HG03442 (cell line): ENCODE measurements around the gene SUPT4H1.
"Not testable (repeated sequence)": the region's sequence is repeated elsewhere in the genome, so short reads cannot be mapped to it uniquely, and the experiment has no call there.

Source experiments
- ATAC-seq: cut with Tn5 transposase; IDR thresholded peaks from one replicate; pipeline ENCODE4 v1.9.1; 2021; ENCODE audit warnings: mild to moderate bottlenecking, moderate library complexity; ENCODE audit not compliant: unreplicated experiment

The SUPT4H1 gene

DNA sequence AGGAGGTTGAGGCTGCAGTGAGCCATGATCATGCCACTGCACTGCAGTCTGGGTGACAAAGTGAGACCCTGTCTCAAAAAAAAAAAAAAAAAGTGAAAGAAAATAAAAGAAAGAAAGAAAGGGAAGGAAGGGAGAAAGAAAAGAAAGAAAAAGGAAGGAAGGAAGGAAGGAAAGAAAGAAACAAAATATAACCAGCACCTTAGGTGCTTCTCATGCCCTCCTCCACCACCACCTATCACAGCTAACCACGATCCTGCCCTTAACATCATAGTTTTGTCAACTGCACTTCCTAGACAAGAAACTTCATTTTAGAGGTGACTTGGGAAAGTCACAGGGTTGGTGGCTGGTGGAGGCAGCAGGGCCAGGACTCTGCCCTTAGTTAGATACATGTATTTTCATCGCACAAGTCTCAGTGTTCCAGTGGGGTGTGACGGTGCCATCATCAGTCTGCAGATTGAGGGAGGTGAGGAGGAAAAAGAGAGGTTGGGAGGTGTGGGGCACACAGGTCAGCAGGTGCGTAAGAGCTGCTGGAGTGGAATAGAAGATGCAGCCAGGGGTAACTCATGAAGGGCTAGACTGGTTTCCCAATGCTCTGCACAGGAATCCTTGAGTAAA is 10.0 kb downstream of the SUPT4H1 start:
- ATAC-seq, result no peak

DNA sequence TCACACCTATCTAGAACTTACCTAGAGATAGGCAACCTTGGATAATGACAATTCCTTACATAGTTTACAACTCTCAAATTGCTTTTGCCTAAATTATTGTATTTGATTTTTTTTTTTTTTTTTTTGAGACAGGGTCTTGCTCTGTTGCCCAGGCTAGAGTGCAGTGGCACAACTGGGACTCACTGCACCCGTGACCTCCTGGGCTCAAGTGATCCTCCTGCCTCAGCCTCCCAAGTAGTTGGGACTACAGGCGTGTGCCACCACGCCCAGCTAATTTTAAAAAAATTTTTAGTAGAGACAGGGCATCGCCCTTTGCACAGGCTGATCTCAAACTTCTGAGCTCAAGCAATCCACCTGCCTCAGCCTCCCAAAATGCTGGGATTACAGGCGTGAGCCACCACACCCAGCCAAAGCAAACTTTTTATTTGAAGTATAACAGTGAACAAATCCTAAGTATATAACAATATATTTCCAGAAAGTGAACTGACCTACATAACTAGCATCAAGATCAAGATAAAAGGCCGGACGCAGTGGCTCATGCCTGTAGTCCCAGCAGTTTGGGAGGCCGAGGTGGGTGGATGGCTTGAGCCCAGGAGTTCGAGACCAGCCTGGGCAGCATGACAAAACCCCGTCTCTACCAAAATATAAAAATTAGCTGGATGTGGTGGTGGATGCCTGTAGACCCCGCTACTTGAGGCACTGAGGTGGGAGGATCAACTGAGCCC is 10.7 kb downstream of the SUPT4H1 start:
- not testable (repeated sequence) for ATAC-seq

DNA sequence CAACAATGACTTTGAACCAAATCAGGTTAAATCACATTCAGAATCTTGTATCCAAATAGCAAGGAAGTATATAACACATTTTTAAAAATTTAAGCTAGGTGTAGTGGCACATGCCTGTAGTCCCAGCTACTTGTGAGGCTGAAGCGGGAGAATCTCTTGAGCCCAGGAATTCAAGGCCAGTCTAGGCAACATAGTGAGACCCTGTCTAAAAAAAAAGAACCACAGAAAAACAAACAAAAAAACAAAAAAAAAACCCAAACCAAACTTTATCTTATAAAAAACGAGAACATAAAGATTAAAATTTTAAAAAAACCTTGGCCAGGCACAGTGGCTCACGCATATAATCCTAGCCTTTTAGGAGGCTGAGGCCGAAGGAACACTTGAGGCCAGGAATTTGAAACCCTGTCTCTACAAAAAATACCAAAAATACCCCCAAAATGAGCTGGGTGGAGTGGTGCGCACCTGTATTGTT is 11.6 kb downstream of the SUPT4H1 start:
- ATAC-seq, result no peak

DNA sequence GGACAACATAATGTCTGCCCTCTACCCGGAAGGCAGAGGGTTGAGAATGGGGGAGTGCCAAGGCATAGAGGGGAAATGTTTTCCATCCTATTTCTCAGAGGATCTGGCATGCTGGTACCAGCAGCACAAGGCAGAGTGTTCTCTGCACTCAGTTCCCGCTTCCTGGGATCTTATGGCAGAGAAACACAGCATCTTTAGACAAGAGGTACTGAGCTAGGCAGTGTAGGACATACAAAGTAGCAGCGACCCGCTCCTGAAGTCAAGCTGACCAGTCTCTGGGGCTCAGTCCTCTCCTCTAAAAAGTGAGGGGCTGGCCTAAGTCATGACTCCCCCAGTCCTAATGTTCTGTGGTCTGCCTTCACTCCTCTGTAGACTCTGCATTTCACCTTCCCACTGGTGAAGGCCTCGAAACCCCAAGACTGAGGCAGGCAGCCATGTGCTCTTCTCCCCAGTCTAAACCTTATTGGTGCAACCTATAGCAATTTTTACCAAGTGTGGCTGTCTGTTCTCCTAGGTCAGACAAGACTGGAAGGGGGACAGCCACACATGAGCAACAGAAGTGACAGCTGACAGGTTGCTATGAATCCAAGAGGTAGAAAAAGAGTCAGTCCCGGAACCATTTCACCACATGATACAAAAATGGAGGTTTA is 12.1 kb downstream of the SUPT4H1 start:
- ATAC-seq, result no peak

DNA sequence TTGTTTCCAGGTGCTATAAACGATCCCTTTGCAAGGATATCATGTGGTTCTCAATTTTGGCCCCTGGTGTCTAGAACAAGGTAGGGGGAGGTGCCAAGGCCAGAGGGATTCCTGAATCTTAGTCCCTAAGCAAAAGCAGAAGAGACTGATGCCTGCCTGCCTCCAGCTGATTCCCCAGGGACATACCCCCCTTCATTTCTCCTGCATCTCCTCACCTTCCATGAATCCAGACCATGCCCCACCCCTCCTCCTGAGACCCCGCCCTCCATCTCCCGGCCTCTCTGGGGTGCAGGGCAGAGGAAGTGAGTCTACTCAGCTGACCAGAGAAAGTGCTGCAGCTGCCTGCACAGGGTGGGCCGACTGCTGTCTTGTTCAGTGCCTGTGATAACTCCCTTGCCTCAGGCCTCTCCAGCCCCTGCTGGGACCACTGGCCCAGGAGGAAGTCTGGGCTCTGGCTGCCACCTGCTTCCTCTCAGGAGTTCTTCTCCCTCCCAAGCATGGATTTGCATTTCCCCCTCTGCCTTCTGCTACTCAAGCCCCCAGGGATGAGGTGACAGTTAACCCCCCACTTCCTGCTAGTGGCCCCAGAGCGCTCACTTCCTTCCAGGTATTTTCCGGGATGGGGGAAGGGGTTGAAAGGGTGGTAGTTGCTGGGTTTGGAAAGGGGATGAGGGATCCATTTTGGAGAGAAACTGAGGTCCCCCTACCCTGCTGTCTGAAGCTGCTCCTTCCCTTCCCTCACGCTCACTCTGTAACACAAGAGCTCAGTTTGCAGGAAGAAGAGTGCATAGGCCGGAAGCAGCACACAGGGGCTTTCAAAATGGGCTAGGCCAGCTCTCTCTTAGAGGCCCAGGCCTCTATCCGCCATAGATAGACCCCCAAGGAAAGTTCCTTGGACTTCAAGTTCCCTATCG is 12.9 kb downstream of the SUPT4H1 start:
- ATAC-seq, result peak; percentile 21

DNA sequence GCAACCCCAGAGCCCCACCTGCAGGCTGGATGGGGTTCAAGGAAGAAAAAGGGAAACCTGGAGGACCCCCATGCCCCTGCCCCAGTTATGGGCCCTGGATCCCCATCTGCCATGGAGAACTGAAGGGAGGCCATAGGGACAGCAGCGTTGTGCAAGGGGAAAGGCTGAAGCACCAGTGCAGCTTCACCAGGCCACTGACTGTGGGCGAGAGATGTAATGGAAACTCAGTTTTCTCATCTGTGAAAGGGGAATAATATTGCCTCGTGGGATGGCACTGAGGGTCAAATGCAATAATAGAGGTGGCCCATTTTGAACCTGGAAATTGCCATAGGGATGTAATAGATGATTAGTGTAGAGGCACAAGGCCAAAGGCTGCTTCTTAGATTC is 13.6 kb downstream of the SUPT4H1 start:
- ATAC-seq, result no peak

DNA sequence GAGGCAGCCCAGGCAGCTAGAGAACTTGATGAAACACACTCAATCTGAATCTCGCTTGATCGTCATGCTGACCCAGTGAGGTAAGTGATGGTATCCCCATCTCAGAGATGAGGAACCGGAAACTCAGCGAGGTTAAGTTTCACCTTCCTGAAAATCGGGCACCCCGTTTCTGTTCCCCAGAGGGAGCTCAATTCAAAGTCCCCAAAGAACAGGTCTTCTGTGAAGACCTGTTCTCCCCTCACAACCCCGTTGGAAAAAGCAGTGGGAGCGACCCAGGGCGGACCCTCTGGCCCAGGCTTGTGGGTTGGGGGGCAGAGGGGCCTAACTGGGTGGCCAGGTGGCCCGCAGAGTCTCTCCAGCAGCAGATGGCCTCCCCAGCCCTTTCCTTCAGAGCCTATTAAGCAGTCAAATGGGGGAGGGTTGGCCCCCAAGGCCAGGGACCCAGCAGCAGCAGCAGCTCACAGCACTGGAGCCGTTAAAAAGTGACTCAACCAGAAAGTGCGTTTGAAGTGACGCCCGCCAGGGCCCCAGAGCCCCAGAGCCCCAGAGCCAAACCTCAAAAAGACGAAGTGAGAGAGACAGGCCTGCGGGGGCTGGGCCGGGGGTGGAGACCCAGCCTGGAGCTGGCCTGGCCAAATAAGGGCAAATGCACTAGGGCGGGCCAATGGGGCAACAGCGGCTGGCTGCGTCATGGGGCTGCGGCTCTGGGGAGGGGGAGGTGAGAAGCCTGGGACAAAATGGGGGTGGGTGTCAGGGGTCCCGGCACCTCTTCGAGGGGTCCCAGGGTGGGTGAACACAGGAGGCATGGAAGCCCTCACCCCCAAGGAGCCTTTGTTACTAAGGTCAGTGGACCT is 14.2 kb downstream of the SUPT4H1 start:
- peak; percentile 56 for ATAC-seq

DNA sequence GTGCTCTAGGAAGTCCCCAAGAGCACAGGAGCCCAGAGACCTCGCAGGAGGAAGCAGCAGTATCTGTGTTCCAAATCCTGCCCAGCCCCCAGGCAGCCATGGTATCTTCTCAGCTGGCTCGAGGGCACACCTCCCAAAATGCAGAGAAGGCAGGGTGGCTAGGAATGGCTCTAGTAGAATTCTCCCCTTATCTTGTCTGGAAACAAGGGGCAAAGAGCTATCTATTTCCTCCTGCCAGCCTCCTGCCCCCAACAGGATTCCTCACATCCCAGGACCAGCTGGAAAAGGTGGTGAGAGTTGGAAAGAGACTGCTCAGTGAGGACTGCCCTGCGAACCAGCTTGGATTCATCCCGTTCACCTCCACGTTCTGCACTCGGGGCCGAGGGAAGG is 14.8 kb downstream of the SUPT4H1 start:
- no peak for ATAC-seq

DNA sequence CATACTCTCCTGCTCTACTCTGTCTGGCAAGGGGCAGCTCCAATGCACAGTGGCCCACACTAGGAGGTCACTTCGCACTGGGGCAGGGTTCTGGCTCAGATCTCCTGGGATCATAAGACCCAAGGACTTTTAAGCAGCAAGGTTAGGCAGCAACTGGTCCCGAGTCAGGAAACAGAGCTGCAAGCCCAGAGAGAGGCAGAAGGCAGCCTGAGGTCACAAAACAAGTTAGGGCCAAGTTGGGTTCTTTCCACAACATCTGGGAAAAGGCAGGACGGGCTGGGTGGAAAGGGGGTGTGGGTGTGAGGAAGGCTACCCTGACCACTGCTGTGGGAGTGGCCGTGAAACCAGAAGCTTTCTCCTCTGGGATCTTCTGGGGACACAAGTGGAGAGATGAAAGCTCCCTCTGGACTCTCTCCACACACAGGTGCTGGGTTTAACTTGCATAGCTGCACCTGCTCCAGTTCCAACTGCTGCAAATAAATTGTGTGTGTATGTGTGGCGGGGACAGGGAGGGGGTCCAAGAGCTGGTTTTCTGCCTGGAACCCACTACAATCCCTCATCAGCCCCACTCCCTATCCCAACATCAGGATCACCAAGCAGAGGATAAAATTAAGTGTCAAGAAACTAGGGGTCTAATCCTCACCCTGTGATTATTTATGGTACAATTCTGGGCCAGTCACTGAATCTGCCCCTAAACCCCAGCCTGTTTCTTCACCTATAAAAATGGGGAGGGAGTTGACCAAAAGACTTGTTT is 15.4 kb downstream of the SUPT4H1 start:
- ATAC-seq, result no peak

DNA sequence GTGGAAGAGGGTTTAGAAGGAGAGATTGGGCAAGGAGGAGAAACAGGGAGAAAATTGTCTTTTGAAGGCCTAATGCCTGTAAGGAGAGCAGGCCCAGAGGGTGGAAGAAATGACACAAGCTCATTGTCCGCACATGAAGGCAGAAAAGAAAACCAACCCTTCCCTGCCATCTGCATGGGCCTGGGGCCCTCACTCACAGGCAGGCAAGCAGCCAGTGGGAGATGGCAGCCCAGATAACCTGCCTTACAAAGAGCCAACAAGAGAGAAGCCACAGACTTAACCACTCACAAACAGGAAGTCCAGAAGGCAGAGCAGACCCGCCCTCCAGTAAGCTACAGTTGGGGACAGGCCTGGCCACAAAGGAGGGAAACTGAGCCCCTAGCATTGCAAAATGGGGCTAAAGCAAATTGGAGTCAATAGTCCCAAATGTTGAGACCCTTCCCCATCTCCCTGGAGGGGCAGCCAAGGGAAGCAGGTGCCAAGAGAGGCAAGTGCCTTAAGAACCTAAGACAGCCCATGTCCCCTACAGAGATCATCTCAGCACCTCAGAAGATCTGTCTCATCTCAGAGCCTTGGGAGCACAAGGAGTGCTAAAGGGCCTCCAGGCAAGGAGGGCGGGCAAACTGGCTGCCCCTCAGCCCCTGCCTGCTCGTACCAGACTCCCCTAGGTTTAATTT is 16.1 kb downstream of the SUPT4H1 start:
- no peak for ATAC-seq

DNA sequence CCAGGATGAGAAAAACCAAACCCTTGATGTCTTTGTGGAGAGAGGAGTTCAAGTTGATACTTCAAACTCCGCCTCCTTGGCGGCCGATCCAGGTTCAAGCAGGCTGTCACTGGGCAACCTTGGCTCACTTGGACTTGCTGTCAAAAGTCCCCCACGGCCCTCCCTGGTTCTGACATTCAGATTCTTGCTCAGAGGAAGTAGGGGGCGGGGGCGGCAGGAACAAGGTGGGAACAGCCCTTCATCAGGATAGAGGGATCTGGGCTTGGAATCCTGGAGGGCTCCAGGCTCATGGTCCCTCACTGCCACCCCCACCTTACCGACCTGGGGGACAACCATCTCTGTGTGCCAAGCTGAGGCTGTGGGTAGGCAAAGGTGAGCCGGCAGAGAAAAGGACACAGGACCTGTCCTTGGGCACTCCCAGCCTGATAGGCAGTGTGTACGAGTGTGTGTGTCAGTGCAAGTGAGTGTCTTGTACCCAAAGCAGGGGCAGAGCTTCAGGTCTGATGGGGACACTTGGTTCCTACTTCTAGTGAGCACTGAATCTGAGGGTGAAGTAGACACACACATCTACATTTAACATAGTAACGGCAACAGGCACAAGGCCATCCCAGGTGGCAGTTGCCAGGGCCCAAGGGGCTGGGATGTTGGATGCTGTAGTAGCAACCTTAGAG is 16.8 kb downstream of the SUPT4H1 start:
- no peak for ATAC-seq

DNA sequence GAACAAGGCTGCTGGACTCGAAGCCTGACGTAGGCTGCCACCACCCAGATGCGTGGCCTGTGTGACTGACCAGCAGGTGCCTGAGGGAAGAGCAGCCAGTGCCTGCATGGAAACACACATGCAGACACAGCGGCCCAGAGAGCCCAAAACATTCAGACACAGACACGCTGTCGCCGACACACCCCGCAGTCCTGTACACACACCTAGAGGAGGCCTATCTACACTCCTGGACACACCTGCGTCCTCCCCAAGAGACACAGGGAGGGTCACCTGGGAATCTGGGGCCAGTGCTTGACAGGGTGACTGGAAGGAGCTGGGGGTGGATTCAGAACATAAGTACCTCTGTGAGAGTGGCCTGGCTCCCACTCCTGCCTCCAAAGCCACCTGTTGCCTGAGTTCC is 17.3 kb downstream of the SUPT4H1 start:
- no peak for ATAC-seq

DNA sequence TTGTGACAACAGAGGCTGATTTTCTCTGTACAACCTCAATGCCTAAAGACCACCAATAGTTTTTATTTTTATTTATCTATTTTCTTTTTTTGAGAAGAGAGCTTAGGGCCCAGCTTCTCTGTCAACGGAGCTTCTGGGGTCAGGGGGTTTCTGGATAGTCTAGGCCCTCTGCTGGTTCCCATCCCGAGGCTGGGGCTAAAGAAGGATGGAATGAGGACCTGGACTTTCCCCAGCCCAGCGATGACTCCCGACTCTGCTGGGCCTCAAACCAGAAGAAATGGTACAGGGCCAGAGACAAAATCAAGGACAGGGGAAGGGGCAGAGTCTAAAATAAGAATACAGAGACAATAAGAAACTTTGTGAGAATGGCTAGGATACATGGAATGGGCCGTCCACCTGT is 17.7 kb downstream of the SUPT4H1 start:
- ATAC-seq, result no peak

DNA sequence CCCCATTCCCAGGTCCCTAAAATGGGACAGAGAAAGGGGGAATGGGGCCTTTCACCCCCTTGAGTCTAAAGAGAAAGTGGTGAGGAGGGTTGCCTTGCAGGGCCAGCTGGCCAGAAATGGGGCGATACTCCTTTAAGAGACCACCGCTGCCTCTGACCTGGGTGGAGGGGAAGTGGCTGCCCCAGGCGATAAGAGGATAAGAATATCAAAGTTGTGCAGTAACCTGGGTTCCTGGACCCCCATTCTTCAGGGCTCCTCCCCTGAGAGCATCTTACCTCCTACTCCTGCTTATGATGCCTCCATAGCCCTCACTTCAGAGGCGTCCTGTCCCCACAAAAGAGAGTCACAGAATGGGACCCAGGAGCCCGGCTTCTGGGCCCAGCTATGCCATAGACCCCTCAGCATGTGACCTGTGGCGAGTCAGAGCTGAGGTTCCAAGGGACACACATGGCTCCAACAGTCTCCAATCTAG is 18.2 kb downstream of the SUPT4H1 start:
- no peak for ATAC-seq

DNA sequence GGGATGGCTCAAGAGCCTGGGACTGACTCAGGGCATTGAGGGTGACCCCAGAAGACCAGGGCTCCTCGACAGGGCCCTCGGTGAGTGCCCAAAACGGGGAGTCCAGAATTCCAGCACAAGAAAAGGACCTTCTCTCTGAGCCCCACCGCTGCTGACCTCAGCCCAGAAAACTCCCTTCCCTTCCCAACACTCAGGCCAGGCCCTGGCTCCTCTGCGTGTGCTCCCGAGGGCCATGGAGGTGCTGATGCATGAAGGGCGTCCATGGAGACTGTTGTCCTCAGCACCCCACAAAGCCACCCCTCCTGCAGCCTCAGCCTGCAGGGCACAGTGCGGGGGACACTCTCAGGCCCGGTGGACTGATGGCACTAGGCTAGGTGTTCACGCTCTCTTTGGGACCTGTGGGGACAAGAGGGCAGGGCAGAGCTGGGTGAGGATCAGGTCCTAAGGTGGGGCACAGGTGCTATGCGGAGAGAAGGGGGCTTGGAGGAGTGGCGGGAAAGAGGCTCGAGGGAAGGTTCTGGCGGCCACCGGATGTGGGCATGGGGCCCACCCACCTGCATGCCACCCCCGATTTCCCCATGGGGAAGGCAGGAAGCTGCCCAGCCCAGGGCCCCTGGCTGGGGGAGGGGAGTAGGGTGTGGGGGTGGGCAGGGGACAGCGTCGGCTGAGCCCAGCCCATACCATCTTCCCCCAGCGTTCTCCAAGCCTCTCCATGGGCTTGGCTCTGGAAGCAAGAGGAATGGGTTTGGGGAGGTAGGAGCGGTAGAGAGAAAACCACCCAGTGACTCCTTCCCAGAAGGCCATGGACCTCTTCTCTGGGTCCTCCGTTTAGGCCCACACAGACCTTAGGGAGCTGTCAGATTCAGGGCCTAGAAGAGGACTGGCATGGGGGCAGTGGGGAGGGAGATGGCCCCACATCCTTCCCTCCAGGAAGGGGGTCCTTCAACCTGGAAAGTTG is 18.9 kb downstream of the SUPT4H1 start:
- no peak for ATAC-seq

DNA sequence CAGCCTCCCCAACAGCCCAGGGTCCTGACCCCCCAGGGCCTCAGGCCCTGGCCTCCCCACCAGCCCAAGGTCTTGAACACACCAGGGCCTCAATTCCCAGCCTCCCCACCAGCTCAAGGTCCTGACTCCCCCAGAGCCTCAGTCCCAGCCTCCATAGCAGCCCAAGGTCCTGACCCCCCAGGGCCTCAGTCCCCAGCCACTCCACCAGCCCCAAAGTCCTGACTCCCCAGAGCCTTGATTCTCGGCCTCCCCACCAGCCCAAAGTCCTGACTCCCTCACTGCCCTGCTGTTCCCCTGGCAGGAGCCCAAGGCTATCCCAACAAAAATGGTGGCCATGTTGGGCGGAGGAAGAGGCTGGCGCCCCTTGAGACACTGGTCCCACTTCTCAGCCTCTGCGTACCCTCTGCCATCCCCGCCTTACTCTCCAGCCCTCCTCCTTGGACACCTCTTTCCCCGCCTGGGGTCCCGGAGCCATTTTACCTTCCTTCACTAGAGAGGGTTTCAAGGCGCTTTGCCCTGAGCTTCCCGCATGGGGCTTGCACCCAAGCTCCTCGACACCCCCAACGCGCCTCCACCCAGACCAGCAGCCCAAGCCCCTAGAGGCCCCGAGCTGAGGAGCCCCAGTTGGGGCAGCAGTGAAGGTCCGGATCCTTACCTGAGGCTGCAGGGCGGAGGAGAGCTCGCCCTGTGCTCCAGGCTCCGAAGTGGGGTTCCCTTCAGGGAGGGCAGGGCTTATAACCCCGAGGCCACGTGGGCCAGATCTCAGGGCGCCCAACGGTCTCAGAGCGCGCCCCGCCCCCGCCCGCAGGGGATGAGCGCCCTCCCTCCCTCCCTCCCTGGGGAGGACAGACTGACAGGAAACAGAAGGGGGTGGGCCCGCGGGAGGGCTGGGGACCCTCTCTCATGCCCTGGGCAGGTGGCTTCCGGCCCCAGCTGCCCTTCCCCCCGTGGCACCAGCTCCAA is 19.9 kb downstream of the SUPT4H1 start:
- no peak for ATAC-seq
